Activated naive CD4-positive, alpha-beta T cell treated with anti-CD3 and anti-CD28 coated beads for 36 hours (primary cell): ENCODE data around the gene CACNA1F. TPM values are rescaled to one million over a fixed set of nuclear protein-coding genes. Genes with fewer than 3 reads are reported as not detected.
"Not testable (repeated sequence)": the region's sequence is repeated elsewhere in the genome, so short reads cannot be mapped to it uniquely, and the experiment has no call there.

Experiments
- CTCF ChIA-PET: fragments of 350-600 bp; sonication (Branson Sonifier 250); formaldehyde crosslinking; loops from one replicate; lab custom pipeline; 2021; ENCODE audit warnings: antibody characterized with exemption; lab: Charles Lee
- DNase-seq: peaks from one replicate; pipeline ENCODE4 v3.0.0-alpha.2; 2020
- H3K27ac Mint-ChIP-seq: one replicate; pipeline ENCODE4 v1.8.0; 2021; ENCODE audit warnings: mild to moderate bottlenecking, mixed read lengths
- H3K27me3 Mint-ChIP-seq: one replicate; pipeline ENCODE4 v1.8.0; 2021; ENCODE audit warnings: low read depth, mixed read lengths
- H3K36me3 Mint-ChIP-seq: one replicate; pipeline ENCODE4 v1.8.0; 2021; ENCODE audit warnings: low read depth, mixed read lengths
- H3K4me1 Mint-ChIP-seq: one replicate; pipeline ENCODE4 v1.8.0; 2021; ENCODE audit warnings: low read depth, mixed read lengths
- H3K4me3 Mint-ChIP-seq: one replicate; pipeline ENCODE4 v1.8.0; 2021; ENCODE audit warnings: mild to moderate bottlenecking, moderate library complexity, mixed read lengths
- H3K9me3 Mint-ChIP-seq: one replicate; pipeline ENCODE4 v1.8.0; 2021; ENCODE audit warnings: mixed read lengths
- intact Hi-C: fragments of 100-400 bp; cut with micrococcal nuclease; formaldehyde crosslinking; loops from one replicate; pipeline ENCODE4 v1.15.1; 2023
- total RNA-seq, 2 experiments: library from RNA; stranded (reverse); gene quantifications; one replicate each; pipeline ENCODE4 v1.2.3, GENCODE V29; 2021

CACNA1F gene
- total RNA-seq, 2 experiments from 2014 or later, result 0.62 to 1.0 TPM

GRCh38 chrX:49177338-49177833 is 55.8 kb downstream of the CACNA1F start:
- H3K27ac Mint-ChIP-seq, result peak overlapping the region; percentile 61
- CTCF ChIA-PET, result no interaction called here
- H3K9me3 Mint-ChIP-seq, result no peaks in the 10 kb centered on the region
- H3K36me3 Mint-ChIP-seq, result peaks cover 36% of the 10 kb centered on the region
- H3K4me1 Mint-ChIP-seq, result peaks cover 20% of the 10 kb centered on the region
- H3K4me3 Mint-ChIP-seq, result no peak overlapping the region
- no peak for DNase-seq
- no peaks in the 10 kb centered on the region for H3K27me3 Mint-ChIP-seq
- intact Hi-C loops, result no loop called here

DNA sequence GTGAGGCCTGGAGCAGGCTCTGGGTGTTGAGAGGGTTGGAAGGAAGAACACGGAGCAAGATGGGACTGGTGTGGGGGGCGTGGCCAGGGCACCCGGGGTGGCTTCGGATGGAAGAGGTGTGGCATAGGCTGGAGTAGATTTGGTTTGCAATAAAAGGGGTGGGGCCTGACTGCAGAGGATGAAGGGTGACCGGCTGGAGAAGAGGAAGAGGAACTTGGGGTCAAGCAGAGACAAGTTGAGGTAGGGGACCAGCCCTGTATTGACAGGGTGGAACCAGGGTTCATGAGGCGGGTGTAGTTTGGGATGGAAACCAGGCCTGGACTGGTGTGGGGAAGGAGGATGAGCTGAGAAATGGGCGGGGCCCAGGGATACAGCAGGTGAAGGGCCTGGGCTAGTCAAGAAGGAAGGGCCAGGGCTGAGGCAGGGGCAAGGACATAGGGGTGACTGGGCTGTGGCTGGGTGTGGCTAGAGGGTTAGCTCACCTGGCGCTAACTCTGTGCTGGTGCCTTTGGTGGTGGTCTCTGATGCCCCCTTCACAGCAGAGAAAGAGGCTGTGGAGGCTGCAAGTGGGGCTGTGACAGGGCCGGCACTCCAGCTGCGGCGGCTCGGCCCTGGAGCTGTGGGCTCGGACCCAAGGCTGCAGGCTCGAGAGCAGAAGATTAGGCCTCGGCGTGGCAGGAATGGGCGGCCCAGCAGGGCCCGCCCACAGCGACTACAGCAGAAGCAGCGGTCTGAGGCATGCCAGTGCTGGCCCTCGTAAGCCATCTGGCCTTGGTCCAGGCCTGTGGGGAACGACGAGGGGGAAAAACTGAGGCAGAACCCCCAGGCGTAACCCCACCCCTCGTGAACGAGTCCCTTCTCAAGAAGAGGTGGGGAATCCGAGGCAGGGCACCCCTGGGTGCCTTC is 56.5 kb downstream of the CACNA1F start:
- intact Hi-C loops, result no loop called here
- H3K36me3 Mint-ChIP-seq, result peaks cover 32% of the 10 kb centered on the region
- no peak for DNase-seq
- peak overlapping the region; percentile 61 for H3K27ac Mint-ChIP-seq
- peaks cover 20% of the 10 kb centered on the region for H3K4me1 Mint-ChIP-seq
- H3K4me3 Mint-ChIP-seq, result no peak overlapping the region
- no peaks in the 10 kb centered on the region for H3K27me3 Mint-ChIP-seq
- CTCF ChIA-PET, result no interaction called here
- H3K9me3 Mint-ChIP-seq, result no peaks in the 10 kb centered on the region

DNA sequence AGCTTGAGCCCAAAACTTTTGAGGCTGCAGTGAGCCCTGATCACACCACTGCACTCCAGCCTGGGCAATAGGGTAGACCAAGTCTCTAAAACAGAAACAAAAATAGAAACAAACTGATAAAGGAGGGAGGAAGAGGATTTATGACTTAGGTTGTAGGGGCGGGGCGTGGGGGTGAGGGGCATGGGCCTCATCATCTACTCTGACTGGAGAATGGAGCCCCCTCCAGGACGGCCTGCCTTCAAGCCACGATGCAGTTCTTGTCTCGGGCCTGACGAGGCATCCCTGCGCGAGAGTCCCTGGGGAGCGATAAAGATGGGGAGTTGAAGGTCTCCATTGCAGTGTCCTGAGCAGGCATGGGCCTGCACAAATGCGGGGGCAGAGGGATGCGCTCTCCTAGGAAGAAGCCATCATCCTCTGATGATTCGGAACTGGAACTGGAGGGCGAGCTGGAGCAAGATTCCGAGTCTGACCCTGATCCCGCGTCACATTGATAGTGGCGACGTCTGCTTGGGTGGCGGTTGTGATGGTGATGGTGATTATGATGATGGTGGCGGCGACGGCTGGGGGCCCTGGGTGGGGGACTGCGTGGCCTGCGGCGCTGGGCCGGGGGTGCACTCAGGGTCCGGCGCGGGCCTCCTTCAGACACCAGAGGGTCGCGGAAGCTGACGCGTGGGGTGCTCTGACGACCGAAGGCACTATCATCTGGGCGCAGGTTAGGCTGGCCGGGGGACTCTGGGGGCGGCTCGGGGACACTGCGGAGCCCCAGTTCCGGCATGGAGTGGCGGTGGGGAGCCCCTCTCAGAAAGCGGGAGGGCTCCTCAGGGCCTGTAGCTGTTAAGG is 57.5 kb downstream of the CACNA1F start:
- CTCF ChIA-PET, result no interaction called here
- Mint-ChIP-seq H3K4me3 (no peak overlapping the region), H3K4me1 (peaks cover 20% of the 10 kb centered on the region)

DNA sequence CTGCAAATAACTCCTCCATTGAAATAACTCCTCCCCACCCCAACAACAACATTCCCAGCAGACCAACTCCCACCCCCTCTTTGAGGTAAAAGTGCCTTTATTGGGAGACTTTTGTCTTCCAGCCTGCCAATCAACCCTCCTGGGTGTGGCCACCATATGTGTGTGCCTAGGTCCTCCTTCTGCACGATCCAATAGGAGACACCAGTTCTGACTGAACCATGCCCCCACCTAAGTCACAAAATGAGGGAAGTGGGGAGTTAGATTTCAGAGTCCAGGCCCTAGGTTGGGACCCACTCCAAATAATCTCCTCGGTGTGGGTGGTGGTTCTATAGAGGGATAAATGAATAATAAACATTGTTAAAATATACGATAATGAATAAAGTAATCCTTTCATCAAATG is 58.4 kb downstream of the CACNA1F start:
- Mint-ChIP-seq H3K27me3 (no peaks in the 10 kb centered on the region), H3K36me3 (peaks cover 28% of the 10 kb centered on the region), H3K4me1 (peaks cover 20% of the 10 kb centered on the region), H3K4me3 (no peak overlapping the region), H3K9me3 (no peaks in the 10 kb centered on the region), H3K27ac (no peak overlapping the region)
- CTCF ChIA-PET, result interaction anchor here (0.9 kb wide), 1 partner anchor 95 kb away, joined by 3 read pairs; no protein-coding TSS in a partner anchor
- intact Hi-C loops, result loop anchor here (5.0 kb wide), 1 partner anchor 132 kb away; the partner anchor contains the start of gene TFE3
- DNase-seq, result no peak

More for the DNA sequence above, 57.5 kb downstream of the CACNA1F start:
- intact Hi-C loops, result no loop called here
- no peaks in the 10 kb centered on the region for H3K27me3 Mint-ChIP-seq
- H3K27ac Mint-ChIP-seq, result no peak overlapping the region
- DNase-seq, result no peak
- peaks cover 32% of the 10 kb centered on the region for H3K36me3 Mint-ChIP-seq
- H3K9me3 Mint-ChIP-seq, result no peaks in the 10 kb centered on the region

DNA sequence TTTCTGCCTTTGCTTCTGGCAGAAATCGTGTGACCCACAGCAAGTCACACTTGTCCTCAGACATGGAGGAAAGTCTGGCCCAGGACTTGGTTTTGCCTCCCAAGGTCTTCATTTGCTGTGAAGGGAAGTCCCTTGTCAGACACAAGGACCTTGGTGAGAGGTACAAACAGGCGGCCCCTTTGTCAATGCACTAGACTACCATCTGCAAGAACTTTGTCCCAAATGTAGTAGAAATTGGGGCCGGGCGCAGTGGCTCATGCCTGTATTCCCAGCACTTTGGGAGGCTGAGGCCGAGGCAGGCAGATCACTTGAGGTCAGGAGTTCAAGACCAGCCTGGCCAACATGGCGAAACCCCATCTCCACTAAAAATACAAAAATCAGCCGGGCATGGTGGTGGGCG is 59.6 kb downstream of the CACNA1F start:
- peak overlapping the region; percentile 89 for H3K4me3 Mint-ChIP-seq
- H3K9me3 Mint-ChIP-seq, DNase-seq, CTCF ChIA-PET, H3K27me3 Mint-ChIP-seq, H3K27ac Mint-ChIP-seq: not testable (repeated sequence)
- H3K36me3 Mint-ChIP-seq, result peaks cover 28% of the 10 kb centered on the region
- intact Hi-C loops, result loop anchor here (5.0 kb wide), 1 partner anchor 131 kb away; the partner anchor contains the start of gene TFE3
- H3K4me1 Mint-ChIP-seq, result peaks cover 23% of the 10 kb centered on the region

DNA sequence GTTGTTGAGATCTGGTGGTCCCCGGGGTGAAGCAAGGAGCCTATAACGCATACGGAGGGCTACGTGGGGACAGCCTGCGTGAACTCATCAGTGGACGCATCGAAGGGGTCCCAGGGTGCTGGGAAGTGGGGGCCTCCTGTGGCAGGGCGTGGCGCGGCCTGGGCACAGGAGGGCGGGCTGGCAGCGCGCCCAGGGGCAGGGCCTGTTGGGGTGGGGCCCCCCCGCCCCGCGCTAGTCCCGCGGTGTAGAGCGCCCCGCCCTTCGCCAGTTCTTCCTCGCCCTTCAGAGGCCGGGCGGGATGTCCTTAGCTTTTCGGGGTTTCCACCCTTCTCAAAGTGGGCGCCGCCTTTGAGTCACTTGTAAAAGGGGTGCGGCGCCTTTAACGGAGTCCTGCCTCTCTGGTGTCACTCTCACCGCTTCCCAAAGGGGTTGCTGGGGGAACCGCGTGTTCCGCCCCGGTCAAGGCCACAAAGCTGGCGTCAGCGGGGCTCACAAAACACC is 60.8 kb downstream of the CACNA1F start:
- Mint-ChIP-seq H3K4me3 (peak overlapping the region; percentile 89), H3K4me1 (peaks cover 27% of the 10 kb centered on the region), H3K27me3 (no peaks in the 10 kb centered on the region), H3K9me3 (no peaks in the 10 kb centered on the region), H3K36me3 (peaks cover 26% of the 10 kb centered on the region), H3K27ac (peak overlapping the region; percentile 91)
- peak; percentile 86 for DNase-seq
- intact Hi-C loops, result loop anchor here (1.0 to 5.0 kb wide), 2 partner anchors 12 to 130 kb away; partner anchors contain the start of gene TFE3
- CTCF ChIA-PET, result no interaction called here

DNA sequence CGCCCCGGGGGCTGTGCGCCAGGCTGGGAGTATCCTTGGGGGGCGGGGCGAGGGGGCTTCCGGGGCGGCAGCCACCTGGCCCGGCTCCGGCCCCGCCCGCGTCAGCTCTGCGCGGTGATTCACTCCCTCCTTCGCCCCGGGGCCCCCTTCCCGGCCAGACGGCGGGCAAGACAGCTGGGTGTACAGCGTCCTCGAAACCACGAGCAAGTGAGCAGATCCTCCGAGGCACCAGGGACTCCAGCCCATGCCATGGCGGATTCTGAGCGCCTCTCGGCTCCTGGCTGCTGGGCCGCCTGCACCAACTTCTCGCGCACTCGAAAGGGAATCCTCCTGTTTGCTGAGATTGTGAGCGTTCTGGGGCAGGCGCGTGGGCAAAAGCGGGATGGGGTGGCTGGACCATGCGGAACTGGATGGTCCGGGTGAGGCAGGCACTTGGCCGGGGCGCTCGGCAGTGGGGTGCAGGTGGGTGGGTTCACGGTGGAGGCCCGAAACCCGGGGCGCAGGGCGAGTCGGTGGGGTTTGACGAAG is 61.3 kb downstream of the CACNA1F start, which contains the start of gene PLP2:
Gene PLP2 (plus strand): TSS at position 147 of the 528 bp plus-strand sequence. CDS start 103 bp downstream, at position 250.
- peaks cover 26% of the 10 kb centered on the region for H3K36me3 Mint-ChIP-seq
- H3K4me1 Mint-ChIP-seq, result peaks cover 30% of the 10 kb centered on the region
- CTCF ChIA-PET, result no interaction called here
- H3K4me3 Mint-ChIP-seq, result peak within 1 kb of the TSS; percentile 89
- no peaks in the 10 kb centered on the region for H3K27me3 Mint-ChIP-seq
- H3K9me3 Mint-ChIP-seq, result no peaks in the 10 kb centered on the region
- peak; percentile 83 for DNase-seq
- peak within 1 kb of the TSS; percentile 91 for H3K27ac Mint-ChIP-seq
- intact Hi-C loops, result loop anchor here (1.0 to 5.0 kb wide), 2 partner anchors 12 to 130 kb away; partner anchors contain the start of gene TFE3

DNA sequence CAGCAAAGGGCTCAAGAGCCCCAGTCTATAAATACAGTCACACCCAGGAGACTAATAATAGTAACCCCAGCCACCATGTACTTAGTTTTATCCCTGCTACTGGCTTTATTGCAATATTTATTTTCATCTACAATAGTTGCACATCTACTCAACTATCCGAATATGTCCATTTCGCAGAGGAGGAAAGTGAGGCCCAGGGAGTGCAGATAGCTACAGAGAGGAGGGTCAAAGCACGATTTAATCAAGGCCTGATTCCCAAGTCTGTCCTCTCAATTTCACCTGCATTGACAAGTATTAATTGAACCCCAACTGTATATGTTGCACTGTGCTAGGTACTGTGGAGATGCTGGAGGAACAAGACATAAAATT is 65.4 kb downstream of the CACNA1F start:
- intact Hi-C loops, result loop anchor here (1.0 to 10.0 kb wide), 4 partner anchors 12 to 271 kb away; partner anchors contain the start of genes PQBP1, PRAF2, TIMM17B and WDR45
- H3K9me3 Mint-ChIP-seq, result no peaks in the 10 kb centered on the region
- DNase-seq, result no peak
- H3K27ac Mint-ChIP-seq, result peak overlapping the region; percentile 90
- H3K4me3 Mint-ChIP-seq, result peak overlapping the region; percentile 78
- H3K4me1 Mint-ChIP-seq, result peaks cover 33% of the 10 kb centered on the region
- CTCF ChIA-PET, result interaction anchor here (1.1 to 2.1 kb wide), 2 partner anchors 12 to 25 kb away, joined by 4 to 8 read pairs; no protein-coding TSS in a partner anchor
- H3K36me3 Mint-ChIP-seq, result peaks cover 3% of the 10 kb centered on the region
- H3K27me3 Mint-ChIP-seq, result no peaks in the 10 kb centered on the region

- Mint-ChIP-seq H3K27me3 (no peaks in the 10 kb centered on the region), H3K4me1 (peaks cover 31% of the 10 kb centered on the region), H3K4me3 (peak overlapping the region; percentile 78), H3K27ac (peak overlapping the region; percentile 90), H3K36me3 (no peaks in the 10 kb centered on the region), H3K9me3 (no peaks in the 10 kb centered on the region)
- CTCF ChIA-PET, result interaction anchor here (0.9 to 2.1 kb wide), 5 partner anchors 9 to 26 kb away, joined by 4 to 8 read pairs (median 4); no protein-coding TSS in a partner anchor
- intact Hi-C loops, result loop anchor here (1.0 to 10.0 kb wide), 5 partner anchors 12 to 270 kb away; partner anchors contain the start of genes PPP1R3F, PQBP1, PRAF2 and TIMM17B
- DNase-seq, result peak; percentile 69
Observed at GRCh38 chrX:49166914-49167739, 66.0 kb downstream of the CACNA1F start.

DNA sequence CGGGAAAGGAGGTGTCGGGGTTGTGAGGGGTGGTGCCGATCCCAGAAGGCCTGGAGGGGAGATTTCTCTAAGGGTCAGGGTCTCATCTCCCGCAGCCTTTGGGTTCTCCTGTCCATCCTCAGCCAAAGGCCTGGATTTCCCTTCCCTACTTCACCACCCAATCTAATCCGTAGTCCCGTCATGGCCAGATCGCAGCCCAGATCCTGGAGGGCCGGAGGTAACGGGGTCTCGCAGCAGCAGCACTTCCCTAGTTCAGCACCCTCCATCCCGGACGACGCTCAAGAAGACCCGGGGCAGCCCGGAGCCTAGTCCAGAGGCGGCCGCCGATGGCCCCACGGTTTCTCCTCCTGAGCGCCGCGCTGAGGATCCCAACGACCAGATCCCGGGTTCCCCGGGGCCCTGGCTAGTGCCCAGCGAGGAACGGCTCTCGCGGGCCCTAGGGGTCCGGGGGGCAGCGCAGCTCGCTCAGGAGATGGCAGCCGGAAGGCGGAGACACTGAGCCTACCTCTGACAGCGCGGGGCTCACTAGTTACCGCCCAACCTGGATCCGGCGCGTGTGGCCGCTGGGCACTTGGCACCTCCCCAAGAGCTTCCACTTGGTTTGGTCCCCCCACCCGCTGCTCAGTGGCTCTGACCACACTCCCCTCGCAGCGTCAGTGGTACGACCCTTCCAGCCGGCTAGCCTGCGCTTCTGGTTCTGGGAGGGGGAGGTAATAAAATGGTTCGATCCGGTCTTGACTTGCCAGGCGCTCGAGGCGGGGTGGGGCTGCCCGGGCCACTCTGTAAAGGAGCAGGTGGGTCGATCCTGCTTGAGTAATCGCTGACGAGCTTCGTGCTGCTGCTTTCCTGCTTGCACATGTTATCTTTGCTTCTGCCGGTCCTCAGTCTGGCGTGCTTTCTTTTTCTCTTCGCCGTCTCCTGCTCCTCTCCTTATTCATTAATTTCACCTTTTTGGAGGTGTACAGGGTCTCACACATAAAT is 66.9 kb downstream of the CACNA1F start:
- Mint-ChIP-seq H3K9me3 (no peaks in the 10 kb centered on the region), H3K4me3 (peak overlapping the region; percentile 78), H3K4me1 (peaks cover 31% of the 10 kb centered on the region), H3K36me3 (no peaks in the 10 kb centered on the region), H3K27me3 (no peaks in the 10 kb centered on the region), H3K27ac (peak overlapping the region; percentile 90)
- CTCF ChIA-PET, result interaction anchor here (0.9 to 2.1 kb wide), 5 partner anchors 8 to 25 kb away, joined by 4 to 8 read pairs (median 6); no protein-coding TSS in a partner anchor
- peak; percentile 73 for DNase-seq
- intact Hi-C loops, result loop anchor here (1.0 to 10.0 kb wide), 5 partner anchors 19 to 269 kb away; partner anchors contain the start of genes PPP1R3F, PQBP1, PRAF2 and TIMM17B
